ENCODE measurements around the gene KCTD5.

KCTD5 gene

DNA sequence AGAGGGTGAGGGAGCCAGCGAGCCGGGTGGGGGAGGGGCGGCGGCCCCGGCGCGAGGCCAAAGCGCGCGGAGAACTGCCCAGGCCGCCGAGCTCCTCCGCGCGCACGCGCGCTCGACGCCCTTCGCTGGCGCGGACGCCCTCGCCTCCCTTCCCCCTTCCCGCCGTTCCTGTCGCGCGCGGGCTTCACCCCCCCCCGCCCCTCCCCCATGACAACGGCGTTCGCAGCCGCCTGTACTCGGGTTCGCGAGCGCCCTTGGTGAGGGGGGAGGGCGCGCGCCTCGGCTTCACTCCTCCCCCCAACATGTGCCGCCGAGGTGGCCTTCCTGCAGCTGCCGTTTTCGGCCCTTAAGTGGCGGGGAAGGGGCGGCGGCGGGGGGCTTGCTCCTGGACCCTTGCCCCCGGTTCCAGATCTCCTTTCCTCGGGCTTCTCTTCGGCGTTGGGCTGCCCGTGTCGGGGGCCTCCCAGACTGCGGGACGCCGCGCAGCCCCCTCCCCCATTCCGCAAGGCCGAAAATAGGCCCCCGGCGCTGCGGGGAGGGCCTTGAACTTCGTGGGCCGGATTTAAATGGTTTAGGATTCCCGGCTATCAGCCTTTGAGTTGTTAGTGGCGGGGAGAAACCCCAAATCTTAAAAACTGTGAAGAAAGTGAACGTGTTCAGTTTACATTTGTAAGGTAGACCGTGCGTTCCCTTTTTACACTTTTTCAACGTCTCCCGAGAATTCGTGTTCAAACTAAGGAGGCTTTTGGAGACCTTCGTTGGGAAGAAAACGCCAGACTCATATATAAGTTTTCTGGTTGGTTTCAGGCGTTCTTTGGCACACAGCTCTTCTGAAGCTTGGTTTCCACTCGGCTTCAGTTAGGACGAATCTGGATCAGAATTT, 70.8 kb downstream of the KCTD5 start:
- peak; percentile 57 to 69 for DNase-seq

DNA sequence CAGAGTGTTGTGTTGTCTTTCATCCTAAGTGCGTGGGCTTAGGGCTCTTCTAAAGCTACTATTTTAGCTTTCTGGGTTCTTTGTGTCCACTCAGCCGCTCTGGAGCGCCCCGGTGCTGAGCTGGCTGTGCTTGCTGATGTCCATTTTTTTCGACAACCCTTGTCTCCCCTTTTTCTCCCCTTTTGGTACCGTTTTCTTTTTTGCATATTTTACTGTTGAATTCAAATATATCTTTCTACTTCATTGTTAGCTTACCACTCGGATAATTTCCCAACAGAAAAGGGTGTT, 71.4 kb downstream of the KCTD5 start:
- no peak for DNase-seq

DNA sequence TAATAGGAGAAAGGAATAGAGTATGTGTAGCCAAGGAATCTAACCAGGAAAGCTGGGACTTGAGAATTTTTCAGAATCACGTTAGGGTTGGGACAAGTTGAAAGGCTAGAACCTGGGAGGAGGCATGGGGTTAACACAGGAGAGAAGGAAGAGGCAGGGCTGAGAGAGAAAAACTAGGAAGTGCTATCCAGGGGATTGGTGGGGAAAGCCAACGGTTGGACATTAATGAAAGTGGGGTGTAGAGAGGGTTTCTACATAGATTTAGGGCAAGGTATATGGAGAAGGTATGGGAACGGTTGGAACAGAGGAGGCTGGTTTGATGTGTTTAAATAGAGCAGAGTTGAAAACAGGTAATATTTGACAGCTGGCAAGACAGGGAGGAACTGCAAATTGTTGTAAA, 72.8 kb downstream of the KCTD5 start:
- no peak for DNase-seq

DNA sequence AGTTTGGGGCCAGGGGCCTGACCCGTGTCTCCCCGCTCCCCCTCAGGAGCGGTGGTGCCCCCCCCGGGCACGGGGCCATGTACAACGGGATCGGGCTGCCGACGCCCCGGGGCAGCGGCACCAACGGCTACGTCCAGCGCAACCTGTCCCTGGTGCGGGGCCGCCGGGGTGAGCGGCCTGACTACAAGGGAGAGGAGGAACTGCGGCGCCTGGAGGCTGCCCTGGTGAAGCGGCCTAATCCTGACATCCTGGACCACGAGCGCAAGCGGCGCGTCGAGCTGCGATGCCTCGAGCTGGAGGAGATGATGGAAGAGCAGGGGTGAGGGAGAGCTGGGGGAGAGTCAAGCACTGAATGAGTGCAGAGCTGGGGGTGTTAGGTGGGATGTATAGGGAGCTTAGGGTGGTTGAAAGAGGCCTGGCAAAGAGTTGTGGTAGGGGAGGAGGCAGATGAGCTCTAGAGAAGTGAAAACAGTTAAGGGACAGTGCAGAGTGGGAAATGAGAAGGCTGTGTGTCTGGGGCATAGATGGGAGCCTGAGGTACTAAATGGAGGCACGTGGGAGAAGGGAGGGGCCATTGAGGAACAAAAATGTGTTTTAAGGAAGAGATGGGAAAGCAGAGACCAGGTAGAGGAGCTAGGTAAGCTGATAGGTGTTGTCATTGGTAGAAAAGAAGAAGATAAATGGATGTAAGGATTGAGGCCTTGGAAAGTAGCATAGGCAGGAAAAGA, 74.1 kb downstream of the KCTD5 start:
- DNase-seq = no peak

DNA sequence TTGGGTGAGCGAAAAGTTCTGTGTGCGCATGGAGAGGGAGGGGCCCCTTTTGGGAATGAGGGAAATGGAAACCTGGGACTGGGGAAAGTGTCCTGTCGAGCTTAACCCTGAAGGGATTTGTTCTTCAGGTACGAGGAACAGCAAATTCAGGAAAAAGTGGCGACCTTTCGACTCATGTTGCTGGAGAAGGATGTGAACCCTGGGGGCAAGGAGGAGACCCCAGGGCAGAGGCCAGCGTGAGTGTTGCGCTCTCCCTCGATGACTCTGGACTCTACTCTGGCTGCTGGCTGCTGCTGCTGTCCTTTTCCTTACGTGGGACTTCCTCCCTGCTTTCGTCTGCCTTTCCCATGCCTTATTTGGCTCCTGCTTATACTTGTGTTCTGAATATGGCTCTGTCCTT, 75.0 kb downstream of the KCTD5 start:
- DNase-seq = no peak
